RWPE2 (cell line): ENCODE results near the gene HDAC11.
"Not testable (repeated sequence)": the region's sequence is repeated elsewhere in the genome, so short reads cannot be mapped to it uniquely, and the experiment has no call there.

ENCODE experiments used
- ATAC-seq: fragments of 200-7000 bp; cut with Tn5 transposase; 3 replicates; pipeline ENCODE4 v1.9.1; 2021; ENCODE audit warnings: low read depth
- DNase-seq: peaks from one replicate; pipeline ENCODE4 v3.0.0-alpha.2; 2020; ENCODE audit warnings: low spot score
- H3K27ac ChIP-seq: fragments of 450-650 bp; 2 replicates; pipeline ENCODE4 v1.5.1; 2017; ENCODE audit warnings: mild to moderate bottlenecking; ENCODE audit not compliant: poor library complexity, severe bottlenecking
- H3K27me3 ChIP-seq: fragments of 250-450 bp; sonication (Bioruptor Pico); 2 replicates; pipeline ENCODE4 v1.5.1; 2021; ENCODE audit warnings: mild to moderate bottlenecking, moderate library complexity; ENCODE audit not compliant: insufficient read depth, poor library complexity, severe bottlenecking
- H3K36me3 ChIP-seq: fragments of 250-450 bp; sonication (Bioruptor Pico); 2 replicates; pipeline ENCODE4 v1.5.1; 2020; ENCODE audit warnings: low read depth, mild to moderate bottlenecking, moderate library complexity
- H3K4me1 ChIP-seq: fragments of 250-450 bp; sonication (Bioruptor Pico); 2 replicates; pipeline ENCODE4 v1.5.1; 2021; ENCODE audit warnings: mild to moderate bottlenecking, moderate library complexity; ENCODE audit not compliant: insufficient read depth, poor library complexity, severe bottlenecking
- H3K4me3 ChIP-seq: fragments of 250-450 bp; sonication (Bioruptor Pico); 2 replicates; pipeline ENCODE4 v1.5.1; 2021; ENCODE audit warnings: mild to moderate bottlenecking, moderate library complexity; ENCODE audit not compliant: severe bottlenecking
- H3K9me3 ChIP-seq: fragments of 250-450 bp; sonication (Bioruptor Pico); 2 replicates; pipeline ENCODE4 v1.5.1; 2021; ENCODE audit warnings: mild to moderate bottlenecking, moderate library complexity; ENCODE audit not compliant: severe bottlenecking
- TF ChIP-seq, protein P1 (sequence below): fragments of 450-650 bp; IDR thresholded peaks from one replicate; pipeline ENCODE4 v1.5.1; 2017; ENCODE audit warnings: mild to moderate bottlenecking, moderate library complexity; ENCODE audit not compliant: poor library complexity, severe bottlenecking

Gene HDAC11

DNA sequence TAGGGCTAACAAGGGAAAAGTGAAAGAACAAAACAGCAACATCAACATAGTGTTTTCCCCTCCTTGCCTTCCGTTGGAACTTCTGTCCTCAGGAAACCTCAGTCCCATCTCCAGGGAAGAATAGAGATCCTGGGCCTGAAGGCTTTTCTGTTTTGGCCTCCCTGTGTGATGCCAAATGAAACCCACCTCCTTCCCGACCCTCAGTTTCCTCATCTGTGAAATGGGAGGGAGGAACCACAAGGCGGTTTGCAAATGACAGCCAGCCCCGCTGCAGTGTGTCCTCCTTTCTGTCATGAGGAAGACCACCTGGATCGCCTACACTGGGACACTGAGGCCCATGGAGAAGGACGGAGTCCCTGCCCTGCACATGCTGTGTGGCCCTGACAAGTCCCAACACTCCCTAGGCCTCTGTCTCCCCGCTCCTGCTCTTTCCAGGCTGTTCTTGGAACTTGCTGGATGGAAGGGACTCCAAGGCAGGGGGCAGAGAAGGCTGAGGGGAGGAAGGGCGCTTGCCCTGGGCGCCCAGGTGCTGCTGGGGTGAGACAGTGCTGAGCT lies 40.3 kb downstream of the HDAC11 start:
- ATAC-seq (no peak), DNase-seq (no peak)
- H3K4me3 ChIP-seq: no peak overlapping the region
- TF ChIP-seq, protein P1, sequence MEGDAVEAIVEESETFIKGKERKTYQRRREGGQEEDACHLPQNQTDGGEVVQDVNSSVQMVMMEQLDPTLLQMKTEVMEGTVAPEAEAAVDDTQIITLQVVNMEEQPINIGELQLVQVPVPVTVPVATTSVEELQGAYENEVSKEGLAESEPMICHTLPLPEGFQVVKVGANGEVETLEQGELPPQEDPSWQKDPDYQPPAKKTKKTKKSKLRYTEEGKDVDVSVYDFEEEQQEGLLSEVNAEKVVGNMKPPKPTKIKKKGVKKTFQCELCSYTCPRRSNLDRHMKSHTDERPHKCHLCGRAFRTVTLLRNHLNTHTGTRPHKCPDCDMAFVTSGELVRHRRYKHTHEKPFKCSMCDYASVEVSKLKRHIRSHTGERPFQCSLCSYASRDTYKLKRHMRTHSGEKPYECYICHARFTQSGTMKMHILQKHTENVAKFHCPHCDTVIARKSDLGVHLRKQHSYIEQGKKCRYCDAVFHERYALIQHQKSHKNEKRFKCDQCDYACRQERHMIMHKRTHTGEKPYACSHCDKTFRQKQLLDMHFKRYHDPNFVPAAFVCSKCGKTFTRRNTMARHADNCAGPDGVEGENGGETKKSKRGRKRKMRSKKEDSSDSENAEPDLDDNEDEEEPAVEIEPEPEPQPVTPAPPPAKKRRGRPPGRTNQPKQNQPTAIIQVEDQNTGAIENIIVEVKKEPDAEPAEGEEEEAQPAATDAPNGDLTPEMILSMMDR: no peak
- H3K27ac ChIP-seq: no peak overlapping the region
- no peaks in the 10 kb centered on the region for H3K27me3 ChIP-seq
- H3K36me3 ChIP-seq: no peaks in the 10 kb centered on the region
- H3K4me1 ChIP-seq: no peaks in the 10 kb centered on the region
- no peaks in the 10 kb centered on the region for H3K9me3 ChIP-seq

DNA sequence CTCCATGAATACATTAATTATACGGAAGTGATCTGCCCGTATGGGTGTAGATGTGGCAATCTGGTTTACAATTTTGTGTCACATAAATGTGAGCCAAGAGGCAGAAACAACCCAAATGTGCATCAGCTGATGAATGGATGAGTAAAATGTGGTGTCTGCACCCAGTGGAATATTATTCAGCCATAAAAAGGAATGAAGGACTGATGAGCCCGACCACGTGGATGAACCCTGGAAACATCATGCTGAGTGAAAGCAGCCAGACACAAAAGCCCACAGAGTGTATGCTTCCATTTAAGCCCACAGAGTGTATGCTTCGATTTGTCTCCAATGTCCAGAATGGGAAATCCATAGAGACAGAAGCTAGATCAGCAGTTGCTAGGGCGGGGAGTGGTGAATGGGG lies 41.2 kb downstream of the HDAC11 start:
- DNase-seq: no peak
- Histone ChIP-seq H3K27me3 (no peaks in the 10 kb centered on the region), H3K27ac (no peak overlapping the region), H3K4me3 (no peak overlapping the region), H3K36me3 (no peaks in the 10 kb centered on the region), H3K9me3 (no peaks in the 10 kb centered on the region), H3K4me1 (peaks cover 7% of the 10 kb centered on the region)
- TF ChIP-seq, protein P1: no peak
- no peak for ATAC-seq

DNA sequence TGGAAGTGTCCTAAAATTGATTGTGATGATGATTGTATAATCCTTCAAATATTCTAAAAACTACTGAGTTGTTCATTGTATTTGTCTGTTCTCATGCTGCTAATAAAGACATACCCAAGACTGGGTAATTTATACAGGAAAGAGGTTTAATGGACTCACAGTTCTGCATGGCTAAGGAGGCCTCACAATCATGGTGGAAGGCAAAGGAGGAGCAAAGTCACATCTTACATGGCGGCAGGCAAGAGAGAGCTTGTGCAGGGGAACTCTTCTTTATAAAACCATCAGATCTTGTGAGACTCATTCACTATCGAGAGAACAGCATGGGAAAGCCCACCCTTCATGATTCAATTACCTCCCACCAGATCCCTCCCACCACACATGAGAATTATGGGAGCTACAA lies 41.6 kb downstream of the HDAC11 start:
- peaks cover 11% of the 10 kb centered on the region for H3K4me1 ChIP-seq
- DNase-seq, ATAC-seq, H3K36me3 ChIP-seq, H3K27ac ChIP-seq, H3K4me3 ChIP-seq, H3K27me3 ChIP-seq, H3K9me3 ChIP-seq: not testable (repeated sequence)

DNA sequence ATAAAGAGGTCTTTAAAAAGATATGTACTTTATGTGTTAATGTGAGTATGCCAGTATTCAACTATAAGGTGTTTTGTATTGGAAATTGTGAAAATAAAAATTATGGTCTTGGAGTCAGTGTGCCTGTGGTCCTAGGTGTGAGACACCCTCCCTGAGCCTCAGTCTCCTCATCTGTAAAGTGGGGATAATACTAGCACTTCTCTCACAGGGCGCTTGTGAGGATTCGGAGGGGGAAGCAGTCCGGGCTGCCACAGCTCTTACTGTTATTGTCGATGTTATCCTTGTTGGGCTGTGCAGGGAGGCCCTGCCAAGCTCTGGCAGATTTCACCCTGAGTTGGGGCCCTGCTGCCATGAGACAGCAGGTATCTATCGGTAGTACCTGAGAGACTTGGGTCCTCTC lies 42.1 kb downstream of the HDAC11 start:
- Histone ChIP-seq H3K4me3 (no peak overlapping the region), H3K27ac (no peak overlapping the region), H3K27me3 (no peaks in the 10 kb centered on the region), H3K36me3 (no peaks in the 10 kb centered on the region), H3K4me1 (peaks cover 11% of the 10 kb centered on the region), H3K9me3 (no peaks in the 10 kb centered on the region)
- DNase-seq: no peak
- TF ChIP-seq, protein P1: no peak
- ATAC-seq: no peak

DNA sequence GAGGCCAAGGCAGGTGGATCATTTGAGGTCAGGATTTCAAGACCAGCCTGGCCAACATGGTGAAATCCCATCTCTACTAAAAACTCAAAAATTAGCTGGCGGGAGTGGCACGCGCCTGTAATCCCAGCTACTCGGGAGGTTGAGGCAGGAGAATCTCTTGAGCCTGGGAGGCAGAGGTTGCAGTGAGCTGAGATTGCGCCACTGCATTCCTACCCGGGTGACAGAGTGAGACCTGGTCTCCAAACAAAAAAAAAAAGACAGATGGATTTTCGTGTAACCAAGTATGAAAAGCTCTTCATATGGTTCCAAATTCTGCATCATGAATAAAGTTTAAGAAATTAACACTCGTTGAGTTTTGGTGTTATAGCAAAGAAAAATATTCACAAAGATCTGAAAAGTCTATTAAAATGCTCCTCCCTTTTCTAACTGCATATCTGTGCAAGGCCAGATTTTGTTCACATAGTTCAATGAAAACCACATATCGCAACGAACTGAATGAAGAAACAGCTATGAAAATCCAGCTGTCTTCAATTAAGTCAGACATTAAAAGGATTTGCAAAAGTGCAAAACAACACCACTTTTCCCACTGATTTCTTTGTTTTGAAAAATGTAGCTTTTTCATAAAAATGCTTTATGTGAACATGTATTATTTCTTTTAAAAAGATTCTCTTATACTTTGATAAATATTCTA lies 45.0 kb downstream of the HDAC11 start:
- Histone ChIP-seq H3K27me3 (no peaks in the 10 kb centered on the region), H3K27ac (peak overlapping the region; percentile 45), H3K36me3 (no peaks in the 10 kb centered on the region), H3K4me1 (peaks cover 11% of the 10 kb centered on the region), H3K9me3 (no peaks in the 10 kb centered on the region), H3K4me3 (no peak overlapping the region)
- ATAC-seq: no peak
- DNase-seq: no peak
- TF ChIP-seq, protein P1: no peak
